Epithelial cell of proximal tubule (primary cell): ENCODE measurements around the gene ZYX. TPM values are rescaled to one million over a fixed set of nuclear protein-coding genes. Genes with fewer than 3 reads are reported as not detected.

Experiments used
- DNase-seq: peaks from one replicate; pipeline ENCODE4 v3.0.0-alpha.2; 2011; ENCODE audit warnings: low read depth
- H3K4me3 ChIP-seq: 2 replicates; pipeline ENCODE4 v1.5.1; 2011; ENCODE audit warnings: low read depth, mild to moderate bottlenecking, low read length
- total RNA-seq: library from RNA; depleted of rRNA; stranded (reverse); fragments of >200 nt; gene quantifications from 2 replicates; pipeline ENCODE4 v1.2.3, GENCODE V29; 2015
- TF ChIP-seq, protein P1 (sequence below): conservative IDR thresholded peaks from 2 replicates; pipeline ENCODE4 v1.5.1; 2012; ENCODE audit warnings: low read depth, mild to moderate bottlenecking, low read length

ZYX gene
- total RNA-seq, 1 donor from 2014 or later: 117 TPM

DNA sequence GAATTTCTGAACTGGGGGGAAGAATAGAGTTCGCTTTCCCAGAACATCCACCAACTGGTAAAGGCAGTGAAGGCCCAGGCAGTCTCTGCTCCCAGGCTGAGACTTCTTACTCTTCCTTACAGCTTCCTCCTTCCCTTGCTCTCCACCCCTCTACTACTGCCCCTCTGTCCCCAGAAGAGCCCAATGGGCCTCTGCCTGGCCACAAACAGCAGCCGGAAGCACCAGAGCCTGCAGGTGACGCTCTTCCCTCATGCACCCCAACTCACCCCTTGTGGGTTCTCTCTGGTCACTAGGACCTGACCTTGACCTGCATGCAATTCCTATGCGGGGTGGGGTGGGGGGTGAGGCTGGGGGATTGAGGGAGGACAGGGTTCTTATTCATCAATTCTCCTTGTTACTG, 35.1 kb upstream of the ZYX start:
- no peak overlapping the region for H3K4me3 ChIP-seq
- no peak for DNase-seq
- TF ChIP-seq, protein P1, sequence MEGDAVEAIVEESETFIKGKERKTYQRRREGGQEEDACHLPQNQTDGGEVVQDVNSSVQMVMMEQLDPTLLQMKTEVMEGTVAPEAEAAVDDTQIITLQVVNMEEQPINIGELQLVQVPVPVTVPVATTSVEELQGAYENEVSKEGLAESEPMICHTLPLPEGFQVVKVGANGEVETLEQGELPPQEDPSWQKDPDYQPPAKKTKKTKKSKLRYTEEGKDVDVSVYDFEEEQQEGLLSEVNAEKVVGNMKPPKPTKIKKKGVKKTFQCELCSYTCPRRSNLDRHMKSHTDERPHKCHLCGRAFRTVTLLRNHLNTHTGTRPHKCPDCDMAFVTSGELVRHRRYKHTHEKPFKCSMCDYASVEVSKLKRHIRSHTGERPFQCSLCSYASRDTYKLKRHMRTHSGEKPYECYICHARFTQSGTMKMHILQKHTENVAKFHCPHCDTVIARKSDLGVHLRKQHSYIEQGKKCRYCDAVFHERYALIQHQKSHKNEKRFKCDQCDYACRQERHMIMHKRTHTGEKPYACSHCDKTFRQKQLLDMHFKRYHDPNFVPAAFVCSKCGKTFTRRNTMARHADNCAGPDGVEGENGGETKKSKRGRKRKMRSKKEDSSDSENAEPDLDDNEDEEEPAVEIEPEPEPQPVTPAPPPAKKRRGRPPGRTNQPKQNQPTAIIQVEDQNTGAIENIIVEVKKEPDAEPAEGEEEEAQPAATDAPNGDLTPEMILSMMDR: no peak

DNA sequence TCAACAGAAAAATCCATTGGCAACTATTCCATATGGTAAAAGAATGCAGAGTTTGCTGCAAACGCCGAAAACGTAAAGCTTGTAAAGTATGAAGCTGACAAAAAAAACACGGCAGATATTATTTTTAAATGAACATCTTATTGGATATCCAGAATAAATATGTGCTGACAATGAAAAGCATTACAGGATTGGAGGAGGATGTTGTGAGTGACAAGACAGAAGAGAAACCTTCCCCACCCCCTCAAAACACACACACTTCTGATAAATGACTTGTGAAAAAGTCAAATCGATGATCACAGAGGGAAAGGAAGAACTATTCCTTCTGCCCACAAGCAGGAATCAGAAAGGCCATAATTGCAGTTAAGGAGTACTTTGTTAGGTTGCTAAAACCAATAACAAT, 33.2 kb upstream of the ZYX start:
- TF ChIP-seq, protein P1: no peak
- no peak for DNase-seq
- no peak overlapping the region for H3K4me3 ChIP-seq

DNA sequence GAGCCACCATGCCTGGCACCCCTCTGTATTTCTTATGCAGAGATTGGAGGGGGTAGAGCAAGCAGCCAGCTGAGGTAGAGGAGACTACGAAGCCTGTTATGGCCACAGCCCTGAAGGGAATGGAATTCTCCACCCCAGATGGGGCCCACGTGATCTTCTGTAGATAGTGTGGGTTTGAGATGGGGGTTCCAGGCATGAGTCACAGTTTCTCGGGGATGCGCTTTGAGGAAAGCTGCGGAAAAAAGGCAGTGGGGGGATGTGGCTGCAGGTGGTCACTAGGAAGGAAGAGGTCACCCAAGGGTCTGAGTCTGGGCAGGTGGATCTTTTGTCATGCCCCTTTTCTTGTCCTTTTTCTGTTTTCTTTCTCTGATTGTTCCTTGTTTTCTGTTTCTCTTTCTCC, 30.1 kb upstream of the ZYX start:
- no peak for DNase-seq
- H3K4me3 ChIP-seq: no peak overlapping the region
- TF ChIP-seq, protein P1: no peak

DNA sequence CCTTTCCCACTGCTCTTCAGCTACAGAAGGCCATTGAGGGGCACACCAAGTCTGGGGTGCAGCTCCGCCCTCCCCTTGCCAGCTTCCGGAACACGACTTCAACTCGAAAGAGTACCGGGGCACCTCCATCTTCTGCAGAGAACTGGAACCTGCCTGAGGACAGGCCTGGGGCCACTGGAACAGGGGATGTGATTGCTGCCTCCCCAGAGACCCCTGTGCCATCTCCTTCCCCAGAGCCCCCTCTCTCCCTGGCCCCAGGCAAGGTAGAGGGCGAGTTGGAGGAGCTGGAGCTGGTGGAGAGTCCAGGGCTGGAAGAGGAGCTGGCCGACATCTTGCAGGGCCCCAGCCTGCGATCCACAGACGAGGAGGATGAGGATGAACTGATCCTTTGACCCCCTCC, 29.6 kb upstream of the ZYX start:
- TF ChIP-seq, protein P1: no peak

DNA sequence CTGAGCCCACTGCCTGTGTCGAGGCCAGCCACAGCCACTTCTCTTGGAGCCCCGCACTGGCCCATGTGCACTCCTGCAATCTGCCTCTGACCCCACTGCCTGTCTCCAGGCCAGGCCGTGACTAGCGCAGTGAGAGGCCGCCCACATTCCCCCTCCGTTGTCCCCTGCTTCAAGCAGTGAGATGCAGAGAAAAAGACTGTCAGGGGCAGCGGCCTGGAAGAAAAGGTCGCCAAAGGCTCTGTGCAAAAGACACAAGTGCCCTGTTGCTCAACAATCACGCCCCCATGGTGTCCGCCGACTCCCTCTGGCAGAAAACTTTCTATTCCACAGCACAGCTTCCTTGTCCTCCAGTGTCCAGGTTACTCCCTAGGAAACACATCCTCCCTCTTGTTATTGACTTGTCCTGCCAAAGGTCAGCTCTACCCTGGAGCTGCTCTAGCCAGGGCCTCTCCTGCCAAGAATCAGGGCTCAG, 28.6 kb upstream of the ZYX start:
- no peak for DNase-seq
- H3K4me3 ChIP-seq: no peak overlapping the region
- TF ChIP-seq, protein P1: no peak

More for the DNA sequence above, 29.6 kb upstream of the ZYX start:
- no peak for DNase-seq
- H3K4me3 ChIP-seq: no peak overlapping the region

DNA sequence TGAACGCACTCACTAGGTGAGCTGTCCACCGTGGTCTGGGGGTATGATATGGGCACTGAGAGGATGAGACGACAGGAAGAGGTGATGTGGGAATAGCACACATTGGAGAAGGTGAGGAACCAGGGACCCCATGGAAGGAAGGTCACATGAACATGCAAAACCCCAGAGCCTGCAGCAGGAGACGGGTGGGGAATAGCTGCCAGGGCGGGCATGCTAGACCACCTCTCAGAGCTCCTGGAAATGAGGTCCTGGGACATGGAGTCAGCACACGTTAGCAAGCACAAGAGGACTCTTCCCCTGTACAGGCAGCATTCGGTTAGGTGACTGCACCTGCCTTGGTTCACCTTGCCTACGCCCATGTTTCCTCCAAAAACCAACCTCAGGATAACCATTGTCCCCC, 26.8 kb upstream of the ZYX start:
- no peak for DNase-seq
- no peak overlapping the region for H3K4me3 ChIP-seq
- TF ChIP-seq, protein P1: no peak

DNA sequence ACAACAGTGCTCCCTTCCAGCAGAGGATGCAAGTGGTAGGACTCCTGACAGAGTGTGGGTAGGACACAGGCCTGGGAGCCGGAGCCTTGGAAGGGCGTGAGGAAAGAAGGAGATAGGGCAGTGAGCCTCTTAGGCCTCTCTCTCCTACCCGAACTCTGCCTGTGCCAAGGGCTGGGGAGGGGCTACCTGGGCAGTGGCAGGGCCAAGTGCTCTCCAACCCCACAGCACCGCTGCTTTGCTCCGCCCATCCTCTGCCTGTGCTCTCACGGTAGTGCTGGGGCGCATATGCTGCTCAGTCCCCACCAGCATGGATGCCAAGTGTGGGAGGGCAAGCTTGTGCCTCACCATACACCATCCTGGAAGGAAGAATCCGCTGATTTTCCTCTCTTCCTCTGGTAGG, 26.2 kb upstream of the ZYX start:
- TF ChIP-seq, protein P1: no peak
- no peak overlapping the region for H3K4me3 ChIP-seq
- DNase-seq: no peak
